ENCODE results near the gene ATM. TPM values are rescaled to one million over a fixed set of nuclear protein-coding genes. Genes with fewer than 3 reads are reported as not detected.

ATM gene
- total and polyA plus RNA-seq, 8 donors: 69.1 to 99.9 (median 91.3) TPM

DNA sequence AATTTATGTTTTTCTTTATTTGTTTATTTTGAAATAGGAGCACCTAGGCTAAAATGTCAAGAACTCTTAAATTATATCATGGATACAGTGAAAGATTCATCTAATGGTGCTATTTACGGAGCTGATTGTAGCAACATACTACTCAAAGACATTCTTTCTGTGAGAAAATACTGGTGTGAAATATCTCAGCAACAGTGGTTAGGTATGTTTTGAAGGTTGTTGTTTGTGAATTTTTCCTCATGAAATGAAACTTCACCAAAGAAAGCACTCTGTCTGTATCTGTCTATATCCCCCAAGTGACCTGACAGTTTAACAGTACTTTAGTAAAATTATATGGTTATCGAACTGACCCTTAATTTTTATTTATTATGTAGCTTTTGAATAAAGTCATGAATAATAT is 12.8 kb downstream of the ATM start:
- H3K9me3 ChIP-seq: no peaks in the 10 kb centered on the region
- ATAC-seq (no peak), DNase-seq (no peak)
- no peaks in the 10 kb centered on the region for H3K27me3 ChIP-seq
- no peak overlapping the region for H3K4me3 ChIP-seq
- intact Hi-C loops (cut with DNase I): no loop called here
- TF ChIP-seq, protein P1, sequence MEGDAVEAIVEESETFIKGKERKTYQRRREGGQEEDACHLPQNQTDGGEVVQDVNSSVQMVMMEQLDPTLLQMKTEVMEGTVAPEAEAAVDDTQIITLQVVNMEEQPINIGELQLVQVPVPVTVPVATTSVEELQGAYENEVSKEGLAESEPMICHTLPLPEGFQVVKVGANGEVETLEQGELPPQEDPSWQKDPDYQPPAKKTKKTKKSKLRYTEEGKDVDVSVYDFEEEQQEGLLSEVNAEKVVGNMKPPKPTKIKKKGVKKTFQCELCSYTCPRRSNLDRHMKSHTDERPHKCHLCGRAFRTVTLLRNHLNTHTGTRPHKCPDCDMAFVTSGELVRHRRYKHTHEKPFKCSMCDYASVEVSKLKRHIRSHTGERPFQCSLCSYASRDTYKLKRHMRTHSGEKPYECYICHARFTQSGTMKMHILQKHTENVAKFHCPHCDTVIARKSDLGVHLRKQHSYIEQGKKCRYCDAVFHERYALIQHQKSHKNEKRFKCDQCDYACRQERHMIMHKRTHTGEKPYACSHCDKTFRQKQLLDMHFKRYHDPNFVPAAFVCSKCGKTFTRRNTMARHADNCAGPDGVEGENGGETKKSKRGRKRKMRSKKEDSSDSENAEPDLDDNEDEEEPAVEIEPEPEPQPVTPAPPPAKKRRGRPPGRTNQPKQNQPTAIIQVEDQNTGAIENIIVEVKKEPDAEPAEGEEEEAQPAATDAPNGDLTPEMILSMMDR (IDR thresholded peaks at IDR 0.05): no peak
- peak overlapping the region in 1 of 2 donors; percentile 78 for H3K27ac ChIP-seq
- peaks cover 0 to 62% of the 10 kb centered on the region in 2 donors for H3K36me3 ChIP-seq
- peaks cover 0 to 23% of the 10 kb centered on the region in 2 donors for H3K4me1 ChIP-seq

DNA sequence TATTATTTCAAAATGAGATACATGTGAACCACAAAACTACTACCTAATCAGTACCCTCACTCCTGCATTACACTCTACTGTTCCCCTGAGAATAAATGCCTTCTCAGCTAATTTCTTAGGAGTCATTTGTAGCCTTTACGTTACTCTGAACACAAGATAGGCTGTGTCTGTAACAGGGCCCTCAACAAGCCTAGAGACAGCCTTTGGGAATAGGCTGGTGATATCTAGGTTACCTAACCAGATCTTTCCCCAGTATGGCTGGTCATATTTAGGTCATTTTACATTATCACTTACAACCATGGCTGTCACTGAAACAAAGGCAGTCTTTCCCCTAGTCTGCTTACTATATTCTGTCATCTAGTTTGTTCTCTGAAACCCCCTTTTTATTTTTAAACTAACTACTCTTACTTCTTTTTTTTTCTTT is 14.2 kb downstream of the ATM start:
- intact Hi-C loops (cut with DNase I): no loop called here
- TF ChIP-seq, protein P1 (IDR thresholded peaks at IDR 0.05): no peak
- Histone ChIP-seq H3K4me3 (no peak overlapping the region), H3K4me1 (peaks cover 0 to 23% of the 10 kb centered on the region in 2 donors), H3K27me3 (no peaks in the 10 kb centered on the region), H3K9me3 (no peaks in the 10 kb centered on the region), H3K27ac (peak overlapping the region; percentile 43 to 78), H3K36me3 (peaks cover 0 to 48% of the 10 kb centered on the region in 2 donors)
- no peak for DNase-seq
- no peak for ATAC-seq

GRCh38 chr11:108239076-108239475 is 16.2 kb downstream of the ATM start:
- H3K36me3 ChIP-seq: peaks cover 0 to 35% of the 10 kb centered on the region in 2 donors
- intact Hi-C loops (cut with DNase I): no loop called here

DNA sequence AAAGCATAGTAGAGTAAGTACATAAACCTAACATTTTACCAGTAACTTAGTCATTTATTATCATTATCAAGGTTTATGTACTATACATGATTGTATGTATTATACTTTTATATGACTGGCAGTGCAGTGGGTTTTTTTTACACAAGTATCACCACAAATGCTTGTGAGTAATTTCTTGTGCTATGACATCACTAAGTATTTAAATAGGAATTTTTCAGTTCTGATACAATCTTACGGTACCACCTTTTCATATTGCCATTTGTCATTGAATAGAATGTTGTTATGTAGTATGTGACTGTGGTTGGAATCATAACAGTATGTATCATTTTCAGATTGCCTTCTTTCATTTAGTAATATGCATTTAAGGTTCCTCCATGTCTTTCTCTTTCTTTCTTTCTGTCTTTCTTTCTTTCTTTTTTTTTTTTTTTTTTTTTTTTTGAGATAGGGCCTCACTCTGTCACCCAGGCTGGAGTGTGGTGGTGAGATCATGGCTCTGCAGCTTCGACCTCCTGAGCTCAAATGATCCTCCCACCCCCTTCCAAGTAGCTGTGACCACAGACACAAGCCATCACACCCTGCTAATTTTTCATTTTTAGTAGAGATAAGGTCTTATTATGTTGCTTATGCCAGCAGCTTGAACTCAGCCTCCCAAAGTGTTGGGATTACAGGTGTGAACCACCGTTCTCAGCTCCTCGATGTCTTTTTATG is 18.6 kb downstream of the ATM start:
- Histone ChIP-seq H3K4me1 (peaks cover 0 to 12% of the 10 kb centered on the region in 2 donors), H3K9me3 (no peaks in the 10 kb centered on the region), H3K27me3 (no peaks in the 10 kb centered on the region), H3K27ac (no peak overlapping the region), H3K36me3 (peaks cover 0 to 16% of the 10 kb centered on the region in 2 donors), H3K4me3 (no peak overlapping the region)
- intact Hi-C loops (cut with DNase I): no loop called here
- DNase-seq (no peak), ATAC-seq (no peak)
- TF ChIP-seq, protein P1 (IDR thresholded peaks at IDR 0.05): no peak

More at GRCh38 chr11:108239076-108239475, 16.2 kb downstream of the ATM start:
- no peak for DNase-seq
- no peaks in the 10 kb centered on the region for H3K27me3 ChIP-seq
- no peak overlapping the region for H3K4me3 ChIP-seq
- no peaks in the 10 kb centered on the region for H3K9me3 ChIP-seq
- H3K27ac ChIP-seq: no peak overlapping the region
- TF ChIP-seq, protein P1 (IDR thresholded peaks at IDR 0.05): no peak
- no peak for ATAC-seq
- peaks cover 0 to 23% of the 10 kb centered on the region in 2 donors for H3K4me1 ChIP-seq

DNA sequence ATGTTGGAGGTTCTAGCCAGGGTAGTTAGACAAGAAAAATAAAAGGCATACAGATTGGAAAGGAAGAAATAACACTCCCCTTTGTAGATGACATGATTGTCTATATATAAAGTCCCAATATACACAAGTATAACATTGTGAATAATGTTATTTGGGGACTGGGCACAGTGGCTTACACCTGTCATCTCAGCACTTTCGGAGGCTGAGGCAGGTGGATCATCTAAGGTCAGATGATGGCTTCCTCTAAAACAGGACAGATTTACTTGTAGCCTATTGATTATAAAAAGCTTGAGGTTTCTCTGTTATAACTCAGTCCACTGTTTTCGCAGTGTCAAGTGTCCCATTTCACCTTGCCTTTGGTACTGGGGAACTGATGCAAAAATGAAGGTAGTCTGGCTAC is 19.6 kb downstream of the ATM start:
- H3K4me1 ChIP-seq: peaks cover 0 to 3% of the 10 kb centered on the region in 2 donors
- H3K27ac ChIP-seq: no peak overlapping the region
- no peaks in the 10 kb centered on the region for H3K9me3 ChIP-seq
- DNase-seq (no peak), ATAC-seq (no peak)
- H3K4me3 ChIP-seq: no peak overlapping the region
- H3K36me3 ChIP-seq: peaks cover 0 to 20% of the 10 kb centered on the region in 2 donors
- TF ChIP-seq, protein P1 (IDR thresholded peaks at IDR 0.05): no peak
- no peaks in the 10 kb centered on the region for H3K27me3 ChIP-seq
- intact Hi-C loops (cut with DNase I): no loop called here

Measured in left lung (tissue), 10 donors.